Thymus (tissue), 11 donors: ENCODE results near the gene SLC34A1. TPM values are rescaled to one million over a fixed set of nuclear protein-coding genes. Genes with fewer than 3 reads are reported as not detected.
"Not testable (repeated sequence)": the region's sequence is repeated elsewhere in the genome, so short reads cannot be mapped to it uniquely, and the experiment has no call there.

ENCODE experiments used
- DNase-seq, 9 donors: peaks; one replicate each; pipeline ENCODE4 v3.0.0-alpha.2; 2013; ENCODE audit warnings: low spot score in 9 of 9, low read depth in 6 of 9, missing footprints in 1 of 9
- H3K27ac ChIP-seq, 2 donors: one replicate each; pipeline ENCODE4 v1.5.1; 2013; ENCODE audit warnings: control low read depth in 1 of 2, low read depth in 1 of 2, low read length in 1 of 2, mild to moderate bottlenecking in 1 of 2, moderate library complexity in 1 of 2
- H3K27me3 ChIP-seq, 2 donors: one replicate each; pipeline ENCODE4 v1.5.1; 2013; ENCODE audit warnings: low read length in 1 of 2; ENCODE audit not compliant: control insufficient read depth in 2 of 2, insufficient read depth in 1 of 2
- H3K36me3 ChIP-seq, 2 donors: one replicate each; pipeline ENCODE4 v1.5.1; 2013; ENCODE audit warnings: low read length in 1 of 2, mild to moderate bottlenecking in 1 of 2, moderate library complexity in 1 of 2; ENCODE audit not compliant: control insufficient read depth in 2 of 2, insufficient read depth in 2 of 2
- H3K4me1 ChIP-seq, 2 donors: one replicate each; pipeline ENCODE4 v1.5.1; 2013; ENCODE audit warnings: low read length in 2 of 2; ENCODE audit not compliant: control insufficient read depth in 2 of 2, insufficient read depth in 2 of 2
- H3K4me3 ChIP-seq, 2 donors: one replicate each; pipeline ENCODE4 v1.5.1; 2013; ENCODE audit warnings: low read length in 2 of 2, control low read depth in 1 of 2, mild to moderate bottlenecking in 1 of 2
- H3K9me3 ChIP-seq, 2 donors: one replicate each; pipeline ENCODE4 v1.5.1; 2013; ENCODE audit warnings: low read length in 1 of 2, mild to moderate bottlenecking in 1 of 2; ENCODE audit not compliant: control insufficient read depth in 2 of 2, insufficient read depth in 1 of 2
- WGBS: extraction: QIAGEN DNeasy Blood & Tissue Kit; methylation state at CpG from one replicate; pipeline ENCODE4 v1.1.7; 2013; 5-methylcytosine and 5-hydroxymethylcytosine counted together
- polyA plus RNA-seq: library from polyadenylated mRNA; stranded (reverse); fragments of 200-250 nt; gene quantifications from one replicate; pipeline ENCODE4 v1.2.3, GENCODE V29; 2013
- total RNA-seq: library from RNA; stranded (reverse); fragments of 120-200 nt; gene quantifications from one replicate; pipeline ENCODE4 v1.2.4, GENCODE V29; 2013
- donor health status: healthy.

The SLC34A1 gene
- total and polyA plus RNA-seq, 2 donors: 0.02 to 0.05 TPM

DNA sequence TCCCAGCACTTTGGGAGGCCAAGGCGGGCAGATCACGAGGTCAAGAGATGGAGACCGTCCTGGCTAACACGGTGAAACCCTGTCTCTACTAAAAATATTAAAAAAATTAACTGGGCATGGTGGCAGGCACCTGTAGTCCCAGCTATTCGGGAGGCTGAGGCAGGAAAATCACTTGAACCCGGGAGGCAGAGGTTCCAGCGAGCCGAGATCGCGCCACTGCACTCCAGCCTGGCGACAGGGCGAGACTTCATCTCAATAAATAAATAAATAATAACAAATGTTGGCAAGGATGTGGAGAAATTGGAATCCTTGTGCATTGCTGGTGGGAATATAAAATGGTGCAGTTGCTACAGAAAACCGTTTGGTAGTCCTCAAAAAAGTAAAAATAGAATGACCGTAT, 41.2 kb upstream of the SLC34A1 start:
- not testable (repeated sequence) for H3K4me1 ChIP-seq, H3K4me3 ChIP-seq, H3K27me3 ChIP-seq, H3K27ac ChIP-seq, H3K9me3 ChIP-seq, DNase-seq
- peaks cover 41 to 49% of the 10 kb centered on the region in 2 donors for H3K36me3 ChIP-seq
- 98% methylated on average over 14 of the region's 14 CpGs for WGBS

GRCh38 chr5:177343777-177344176, 40.5 kb upstream of the SLC34A1 start:
- H3K27ac ChIP-seq: no peak overlapping the region
- H3K4me1 ChIP-seq: peaks cover 0 to 6% of the 10 kb centered on the region in 2 donors
- no peak for DNase-seq
- 99% methylated on average over 6 of the region's 6 CpGs for WGBS
- H3K27me3 ChIP-seq: no peaks in the 10 kb centered on the region
- peaks cover 0 to 1% of the 10 kb centered on the region in 2 donors for H3K9me3 ChIP-seq
- H3K4me3 ChIP-seq: no peak overlapping the region
- H3K36me3 ChIP-seq: peaks cover 33 to 42% of the 10 kb centered on the region in 2 donors

DNA sequence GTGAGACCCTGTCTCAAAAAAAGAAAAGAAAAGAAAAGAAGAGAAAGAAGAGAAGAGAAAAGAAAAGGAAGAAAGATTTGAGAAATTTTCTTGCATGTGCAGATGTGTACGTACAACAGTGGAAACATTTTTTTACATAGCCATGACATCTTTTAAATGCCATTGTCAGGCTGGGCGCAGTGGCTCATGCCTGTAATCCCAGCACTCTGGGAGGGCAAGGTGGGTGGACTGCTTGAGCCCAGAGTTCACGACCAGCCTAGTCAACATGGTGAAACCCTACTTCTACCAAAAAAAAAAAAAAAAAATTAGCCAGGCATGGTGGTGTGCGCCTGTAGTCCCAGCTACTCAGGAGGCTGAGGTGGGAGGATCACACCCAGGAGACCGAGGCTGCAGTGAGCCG, 39.3 kb upstream of the SLC34A1 start:
- Histone ChIP-seq H3K27me3 (no peaks in the 10 kb centered on the region), H3K4me3 (no peak overlapping the region), H3K4me1 (peaks cover 1 to 11% of the 10 kb centered on the region in 2 donors), H3K36me3 (peaks cover 36 to 39% of the 10 kb centered on the region in 2 donors), H3K27ac (no peak overlapping the region), H3K9me3 (no peaks in the 10 kb centered on the region)
- WGBS: 97% methylated on average over 6 of the region's 6 CpGs
- DNase-seq: no peak

DNA sequence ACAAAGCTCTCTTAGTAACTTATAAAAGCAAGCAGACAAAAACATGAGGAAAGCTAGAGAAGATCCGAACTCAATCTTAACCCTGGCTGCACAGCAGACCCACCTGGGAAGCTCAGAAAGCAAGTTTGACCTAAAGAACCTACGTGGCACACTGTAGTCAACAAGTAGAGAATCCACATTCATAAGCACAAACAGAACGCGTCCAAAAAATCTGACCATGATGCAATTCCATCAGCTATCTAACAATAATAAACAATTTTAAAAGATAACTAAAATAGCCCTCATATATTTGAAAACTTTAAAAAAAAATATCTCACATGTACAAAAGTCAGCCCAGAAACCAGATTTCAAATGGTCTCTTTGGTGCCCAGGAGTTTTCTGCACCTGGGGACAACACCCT, 37.4 kb upstream of the SLC34A1 start:
- no peak for DNase-seq
- H3K9me3 ChIP-seq: no peaks in the 10 kb centered on the region
- peaks cover 31 to 37% of the 10 kb centered on the region in 2 donors for H3K36me3 ChIP-seq
- 85% methylated on average over 4 of the region's 4 CpGs for WGBS
- H3K27me3 ChIP-seq: no peaks in the 10 kb centered on the region
- no peak overlapping the region for H3K4me3 ChIP-seq
- peaks cover 10 to 27% of the 10 kb centered on the region in 2 donors for H3K4me1 ChIP-seq
- H3K27ac ChIP-seq: no peak overlapping the region

DNA sequence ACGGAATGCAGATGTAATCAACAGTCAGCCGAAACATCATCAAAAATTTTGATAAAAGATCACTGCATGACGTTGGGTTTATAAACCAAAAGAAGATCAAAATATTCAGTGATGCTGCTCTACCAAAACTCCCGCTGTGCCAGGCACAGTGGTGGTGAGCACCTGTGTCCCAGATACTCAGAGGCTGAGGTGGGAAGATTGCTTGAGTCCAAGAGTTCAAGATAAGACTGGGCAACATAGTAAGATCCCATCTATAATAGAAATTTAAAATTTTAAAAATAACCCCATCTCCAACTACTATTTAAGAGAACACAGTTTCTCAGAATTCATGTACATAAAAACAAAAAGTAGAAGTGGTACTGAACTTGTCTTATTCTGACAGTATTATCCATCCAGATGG, 36.5 kb upstream of the SLC34A1 start:
- H3K27me3 ChIP-seq: no peaks in the 10 kb centered on the region
- H3K4me1 ChIP-seq: peaks cover 13 to 32% of the 10 kb centered on the region in 2 donors
- H3K4me3 ChIP-seq: no peak overlapping the region
- H3K9me3 ChIP-seq: peaks cover 0 to 3% of the 10 kb centered on the region in 2 donors
- DNase-seq: no peak
- peaks cover 25 to 33% of the 10 kb centered on the region in 2 donors for H3K36me3 ChIP-seq
- no peak overlapping the region for H3K27ac ChIP-seq
- WGBS: 95% methylated on average over 4 of the region's 4 CpGs

DNA sequence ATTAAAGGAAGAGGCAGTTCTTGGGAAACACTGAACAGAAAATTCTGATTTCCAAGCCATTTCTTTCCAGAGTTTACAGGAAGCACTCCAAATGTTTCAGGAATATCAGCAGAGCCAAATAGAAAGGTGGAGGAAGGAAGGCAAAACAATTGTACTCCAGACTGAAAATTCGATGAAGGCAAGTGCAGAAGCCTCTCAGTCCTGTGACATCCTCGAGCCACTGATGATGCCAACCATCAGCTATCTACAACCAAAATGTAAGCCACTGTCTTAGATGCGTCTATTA, 34.9 kb upstream of the SLC34A1 start:
- Histone ChIP-seq H3K4me1 (peaks cover 13 to 32% of the 10 kb centered on the region in 2 donors), H3K4me3 (no peak overlapping the region)
- WGBS: 91% methylated on average over 3 of the region's 3 CpGs

DNA sequence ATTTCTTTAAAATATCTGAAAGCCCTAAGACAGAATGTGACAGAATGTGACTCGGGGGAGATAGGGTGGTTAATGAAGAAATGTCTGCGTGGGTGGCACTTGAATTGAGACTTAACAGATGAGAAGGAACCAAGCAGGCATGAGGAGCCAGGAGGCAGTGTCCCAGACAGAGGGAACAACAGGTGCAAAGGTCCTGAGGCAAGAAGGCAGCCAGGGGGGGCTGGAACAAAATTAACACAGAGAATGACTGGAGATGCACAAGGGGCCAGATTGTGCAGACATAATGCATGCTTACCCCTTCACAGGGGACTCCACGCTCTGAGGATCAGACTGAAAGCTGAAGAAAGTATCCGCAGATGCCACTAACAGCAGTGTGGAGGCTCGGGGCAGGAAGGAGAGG, 34.5 kb upstream of the SLC34A1 start:
- no peak overlapping the region for H3K27ac ChIP-seq
- H3K9me3 ChIP-seq: peaks cover 0 to 6% of the 10 kb centered on the region in 2 donors
- peaks cover 21 to 28% of the 10 kb centered on the region in 2 donors for H3K36me3 ChIP-seq
- H3K27me3 ChIP-seq: no peaks in the 10 kb centered on the region
- H3K4me3 ChIP-seq: no peak overlapping the region
- peaks cover 13 to 35% of the 10 kb centered on the region in 2 donors for H3K4me1 ChIP-seq
- 95% methylated on average over 5 of the region's 5 CpGs for WGBS
- DNase-seq: no peak

More for the DNA sequence above, 34.9 kb upstream of the SLC34A1 start:
- peaks cover 0 to 3% of the 10 kb centered on the region in 2 donors for H3K9me3 ChIP-seq
- H3K36me3 ChIP-seq: peaks cover 21 to 28% of the 10 kb centered on the region in 2 donors
- H3K27me3 ChIP-seq: no peaks in the 10 kb centered on the region
- no peak for DNase-seq
- no peak overlapping the region for H3K27ac ChIP-seq

DNA sequence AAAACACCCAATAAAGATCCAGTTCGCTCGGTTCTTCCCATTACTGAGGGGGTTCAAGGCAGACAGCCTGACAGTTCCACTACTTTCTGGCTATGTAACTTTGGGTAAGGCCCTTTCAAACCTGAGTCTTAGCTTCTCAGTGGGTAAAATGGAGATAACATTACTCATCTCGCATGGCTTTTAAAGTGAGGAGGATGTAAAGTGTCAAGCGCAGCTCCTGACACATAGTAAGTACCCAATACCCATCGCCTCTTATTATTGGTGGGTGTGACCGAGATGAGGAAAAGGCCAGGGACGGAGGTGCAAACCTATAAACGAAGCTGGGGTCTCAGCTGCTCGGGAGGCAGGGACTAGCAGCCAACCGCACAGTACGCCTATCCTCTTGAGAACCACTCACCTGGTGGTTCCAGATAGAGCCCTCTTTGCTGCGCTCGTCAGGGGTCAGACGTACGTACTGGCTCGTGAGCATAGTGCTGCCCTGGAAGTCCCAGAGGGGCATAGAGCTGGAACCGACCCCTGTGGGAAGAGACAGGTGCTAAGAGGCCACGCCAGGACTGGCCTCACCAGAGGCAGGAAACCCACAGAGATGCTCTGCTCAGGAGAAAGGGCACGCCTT, 33.4 kb upstream of the SLC34A1 start:
- Histone ChIP-seq H3K36me3 (peaks cover 21 to 26% of the 10 kb centered on the region in 2 donors), H3K9me3 (peaks cover 0 to 12% of the 10 kb centered on the region in 2 donors), H3K4me1 (peaks cover 17 to 46% of the 10 kb centered on the region in 2 donors), H3K27me3 (no peaks in the 10 kb centered on the region), H3K27ac (peak overlapping the region; percentile 99 to 100), H3K4me3 (peak overlapping the region; percentile 86 to 99)
- DNase-seq: no peak
- 19% methylated on average over 19 of the region's 19 CpGs for WGBS

DNA sequence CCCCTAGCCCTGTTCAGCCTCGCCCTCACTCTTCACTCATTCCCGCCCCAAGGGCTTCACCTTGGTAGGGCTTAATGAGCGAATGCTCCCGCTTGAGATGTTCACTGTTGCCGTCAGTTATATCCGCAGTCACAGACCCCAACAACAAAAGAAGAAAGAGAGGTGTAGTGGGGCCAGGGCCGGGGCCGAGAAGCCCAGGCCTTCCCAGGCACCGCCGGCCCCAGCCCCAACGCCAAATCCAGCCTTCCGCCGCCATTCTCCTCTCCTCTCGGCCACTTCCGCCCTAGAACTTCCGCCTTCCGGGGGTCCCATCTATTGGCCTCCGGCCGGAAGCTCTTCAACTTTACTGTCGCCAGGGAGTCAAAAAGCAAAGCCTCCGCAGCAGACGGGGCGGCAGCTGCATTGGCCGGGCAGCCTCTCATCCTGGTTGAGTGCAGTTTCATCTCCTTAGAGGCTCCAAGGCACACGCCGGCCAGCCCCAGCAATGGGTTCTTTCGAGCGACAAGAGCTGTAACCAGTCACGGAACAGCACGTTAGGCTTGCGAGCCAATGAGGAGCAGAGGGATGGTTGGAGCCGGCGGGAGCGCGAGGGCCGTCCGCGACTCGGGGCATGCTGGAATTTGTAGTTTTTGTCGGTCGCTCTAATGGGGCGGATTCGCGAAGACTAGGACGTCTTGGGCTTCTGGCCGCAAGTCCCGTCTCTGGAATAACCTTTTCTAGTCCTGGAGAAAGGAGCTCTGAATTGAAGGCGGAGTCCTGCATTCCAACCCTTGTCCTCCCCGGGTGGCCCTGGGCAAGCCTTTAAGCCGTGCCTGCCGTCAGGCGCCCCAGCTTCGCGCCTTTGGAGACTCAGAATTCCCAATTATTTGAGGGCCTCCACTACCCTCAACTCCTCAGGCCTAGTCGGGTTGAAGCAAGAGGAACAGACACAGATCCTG, 32.6 kb upstream of the SLC34A1 start, which contains the start of gene LMAN2:
Gene LMAN2, minus strand, starts transcription at position 277 of the 938 bp plus-strand sequence. Its CDS starts 21 bp downstream, at position 256.
- DNase-seq: peak; percentile 91 to 99 (median 94)
- Histone ChIP-seq H3K27ac (peak within 1 kb of the TSS; percentile 99 to 100), H3K4me1 (peaks cover 25 to 54% of the 10 kb centered on the region in 2 donors), H3K4me3 (peak within 1 kb of the TSS; percentile 86 to 99), H3K36me3 (peaks cover 19 to 23% of the 10 kb centered on the region in 2 donors), H3K27me3 (no peaks in the 10 kb centered on the region), H3K9me3 (peaks cover 0 to 12% of the 10 kb centered on the region in 2 donors)
- 9% methylated on average over 55 of the region's 55 CpGs for whole genome bisulfite sequencing
